B cell (primary cell): Measurements from ENCODE around the gene ITCH.

Source experiments
- EZH2 ChIP-seq: IDR thresholded peaks from 2 replicates; pipeline ENCODE4 v1.6.1; 2012; ENCODE audit warnings: borderline replicate concordance, low read depth, mild to moderate bottlenecking, moderate library complexity, low read length; ENCODE audit not compliant: insufficient read depth, poor library complexity, severe bottlenecking
- TF ChIP-seq, protein P1 (sequence below): fragments of 200-600 bp; IDR thresholded peaks from one replicate; pipeline ENCODE4 v1.8.0; 2022; ENCODE audit warnings: antibody characterized with exemption, mild to moderate bottlenecking

DNA sequence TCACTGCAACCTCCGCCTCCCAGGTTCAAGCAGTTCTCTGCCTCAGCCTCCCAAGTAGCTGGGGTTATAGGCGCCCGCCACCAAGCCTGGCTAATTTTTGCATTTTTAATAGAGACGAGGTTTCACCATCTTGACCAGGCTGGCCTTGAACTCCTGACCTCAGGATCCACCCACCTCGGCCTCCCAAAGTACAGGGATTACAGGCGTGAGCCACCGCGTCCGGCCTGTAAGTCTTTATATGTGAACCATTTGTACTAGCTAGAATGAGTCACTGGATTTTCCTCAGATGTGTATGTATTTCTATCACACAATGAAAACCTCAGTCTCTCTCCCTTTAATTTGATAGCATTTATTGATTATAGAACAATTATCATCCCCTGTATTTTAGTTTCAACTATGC, 34.0 kb downstream of the ITCH start:
- TF ChIP-seq, protein P1, sequence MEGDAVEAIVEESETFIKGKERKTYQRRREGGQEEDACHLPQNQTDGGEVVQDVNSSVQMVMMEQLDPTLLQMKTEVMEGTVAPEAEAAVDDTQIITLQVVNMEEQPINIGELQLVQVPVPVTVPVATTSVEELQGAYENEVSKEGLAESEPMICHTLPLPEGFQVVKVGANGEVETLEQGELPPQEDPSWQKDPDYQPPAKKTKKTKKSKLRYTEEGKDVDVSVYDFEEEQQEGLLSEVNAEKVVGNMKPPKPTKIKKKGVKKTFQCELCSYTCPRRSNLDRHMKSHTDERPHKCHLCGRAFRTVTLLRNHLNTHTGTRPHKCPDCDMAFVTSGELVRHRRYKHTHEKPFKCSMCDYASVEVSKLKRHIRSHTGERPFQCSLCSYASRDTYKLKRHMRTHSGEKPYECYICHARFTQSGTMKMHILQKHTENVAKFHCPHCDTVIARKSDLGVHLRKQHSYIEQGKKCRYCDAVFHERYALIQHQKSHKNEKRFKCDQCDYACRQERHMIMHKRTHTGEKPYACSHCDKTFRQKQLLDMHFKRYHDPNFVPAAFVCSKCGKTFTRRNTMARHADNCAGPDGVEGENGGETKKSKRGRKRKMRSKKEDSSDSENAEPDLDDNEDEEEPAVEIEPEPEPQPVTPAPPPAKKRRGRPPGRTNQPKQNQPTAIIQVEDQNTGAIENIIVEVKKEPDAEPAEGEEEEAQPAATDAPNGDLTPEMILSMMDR, result no peak
- TF ChIP-seq EZH2, result no peak
